Head of caudate nucleus (tissue), 42 donors: ENCODE results near the gene CCNB1.

ENCODE experiments used
- DNase-seq, 42 donors: peaks; one replicate each; pipeline versions ENCODE4 v3.0.0 to v3.0.0-alpha.2; 2020 to 2021; ENCODE audit warnings: mixed read lengths in 7 of 42
- intact Hi-C: fragments of 100-400 bp; cut with DNase I; formaldehyde crosslinking; loops from one replicate; pipeline ENCODE4 v1.15.0; 2022

CCNB1 gene

DNA sequence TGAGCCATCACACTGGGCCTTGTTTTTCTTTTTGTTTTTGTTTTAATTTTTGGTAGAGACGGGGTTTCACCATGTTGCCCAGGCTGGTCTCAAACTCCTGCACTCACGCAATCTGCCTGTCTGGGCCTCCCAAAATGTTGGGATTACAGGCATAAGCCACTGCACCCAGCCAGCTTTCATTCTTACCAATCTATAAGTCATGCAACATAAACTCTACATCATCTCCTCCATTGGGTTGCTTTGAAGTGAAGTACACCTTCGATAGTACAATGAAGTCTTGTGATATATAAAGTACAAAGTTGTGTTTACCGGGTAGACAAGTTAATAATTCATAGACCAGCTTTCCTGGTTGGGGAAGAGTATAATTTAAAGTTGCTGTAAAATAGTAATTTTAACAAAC lies 58.9 kb downstream of the CCNB1 start:
- intact Hi-C loops = no loop called here
- no peak for DNase-seq
